ENCODE data around the gene AMOTL1.

DNA sequence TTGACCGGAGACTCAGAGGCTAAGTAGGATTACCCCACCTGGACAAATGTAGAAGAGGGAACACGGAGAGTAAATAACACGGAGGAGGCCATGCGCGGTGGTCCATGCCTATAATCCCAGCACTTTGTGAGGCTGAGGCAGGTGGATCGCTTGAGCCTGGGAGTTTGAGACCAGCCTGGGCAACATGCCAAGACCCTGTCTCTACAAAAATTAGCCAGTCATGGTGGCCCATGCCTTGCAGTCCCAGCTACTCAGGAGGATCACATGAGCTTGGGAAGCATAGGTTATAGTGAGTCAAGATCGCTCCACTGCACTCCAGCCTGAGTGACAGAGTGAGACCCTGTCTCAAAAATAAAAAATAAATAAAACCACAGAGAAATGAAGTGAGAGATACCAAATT lies 53.9 kb downstream of the AMOTL1 start:
- no peak for TF ChIP-seq CTCF (IDR thresholded peaks at IDR 0.05)
- no peak for TF ChIP-seq POLR2A (IDR thresholded peaks at IDR 0.05)

All from adrenal gland (tissue), 5 donors.